HG02840 (cell line): ENCODE data around the gene RBM46.
"Not testable (repeated sequence)": the region's sequence is repeated elsewhere in the genome, so short reads cannot be mapped to it uniquely, and the experiment has no call there.

ENCODE experiments used
- ATAC-seq: cut with Tn5 transposase; IDR thresholded peaks from one replicate; pipeline ENCODE4 v1.9.1; 2021; ENCODE audit warnings: mild to moderate bottlenecking, moderate library complexity, moderate number of reproducible peaks; ENCODE audit not compliant: unreplicated experiment, low FRiP score

Gene RBM46

GRCh38 chr4:154836513-154836912, 55.4 kb downstream of the RBM46 start:
- no peak for ATAC-seq

GRCh38 chr4:154838155-154838554, 57.1 kb downstream of the RBM46 start:
- no peak for ATAC-seq

DNA sequence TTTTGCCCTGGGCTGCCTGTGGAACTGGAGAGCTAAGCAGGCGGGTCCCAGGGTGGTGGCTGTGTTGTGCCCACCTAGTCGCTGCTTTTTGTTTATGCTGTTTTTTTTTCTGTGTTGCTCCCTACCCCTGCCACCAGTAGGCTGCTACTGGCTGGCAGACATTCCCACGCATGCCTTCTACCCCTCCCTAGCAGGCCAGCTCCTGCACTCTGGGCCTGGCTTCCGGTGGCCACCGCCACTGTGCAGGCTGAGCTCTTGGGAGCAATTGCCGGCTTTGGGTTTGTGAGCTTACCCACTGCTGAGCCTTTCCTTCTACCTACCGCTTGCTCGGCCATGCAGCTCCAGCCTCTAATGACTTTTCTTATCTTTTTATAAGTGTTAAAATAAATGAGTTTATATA, 57.6 kb downstream of the RBM46 start:
- ATAC-seq: no peak

DNA sequence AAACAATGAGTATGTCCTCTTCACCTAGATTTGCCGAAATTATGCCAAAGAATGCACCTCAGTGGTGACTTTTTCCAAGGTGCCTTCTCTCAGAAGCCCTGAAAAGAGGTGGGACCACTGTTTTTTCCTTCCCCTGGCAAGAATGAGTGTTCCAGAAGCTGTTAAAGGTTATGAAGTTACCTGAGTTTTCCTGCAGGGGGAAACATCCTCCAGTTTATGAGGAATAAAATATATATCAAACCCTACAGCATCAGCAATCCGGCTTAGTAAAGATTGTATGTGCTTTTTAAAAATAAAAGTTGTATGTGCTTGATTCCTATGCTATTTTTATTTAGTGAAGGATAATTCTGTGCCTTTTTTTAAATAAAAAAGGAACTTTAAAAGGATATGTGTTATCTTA, 73.3 kb downstream of the RBM46 start:
- ATAC-seq: no peak

DNA sequence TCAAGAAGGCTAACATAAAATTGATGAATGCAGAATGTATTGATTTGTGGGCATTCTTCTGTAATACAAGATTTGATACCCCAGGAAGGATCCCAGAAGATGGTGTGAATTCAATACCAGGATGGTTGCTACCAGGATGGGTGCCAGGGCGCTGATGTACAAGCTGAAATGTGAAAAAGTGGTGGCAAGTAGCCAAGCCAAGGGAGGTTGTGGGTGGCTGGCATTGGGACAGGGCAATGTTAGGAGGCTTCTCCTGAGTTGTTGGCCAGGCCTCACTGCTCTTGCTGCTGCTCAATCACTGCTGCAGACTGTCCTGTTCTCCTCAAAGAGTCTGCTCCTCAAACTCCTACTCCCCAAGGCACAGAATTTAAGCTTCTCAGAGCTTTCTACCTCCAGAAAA, 77.1 kb downstream of the RBM46 start:
- no peak for ATAC-seq

DNA sequence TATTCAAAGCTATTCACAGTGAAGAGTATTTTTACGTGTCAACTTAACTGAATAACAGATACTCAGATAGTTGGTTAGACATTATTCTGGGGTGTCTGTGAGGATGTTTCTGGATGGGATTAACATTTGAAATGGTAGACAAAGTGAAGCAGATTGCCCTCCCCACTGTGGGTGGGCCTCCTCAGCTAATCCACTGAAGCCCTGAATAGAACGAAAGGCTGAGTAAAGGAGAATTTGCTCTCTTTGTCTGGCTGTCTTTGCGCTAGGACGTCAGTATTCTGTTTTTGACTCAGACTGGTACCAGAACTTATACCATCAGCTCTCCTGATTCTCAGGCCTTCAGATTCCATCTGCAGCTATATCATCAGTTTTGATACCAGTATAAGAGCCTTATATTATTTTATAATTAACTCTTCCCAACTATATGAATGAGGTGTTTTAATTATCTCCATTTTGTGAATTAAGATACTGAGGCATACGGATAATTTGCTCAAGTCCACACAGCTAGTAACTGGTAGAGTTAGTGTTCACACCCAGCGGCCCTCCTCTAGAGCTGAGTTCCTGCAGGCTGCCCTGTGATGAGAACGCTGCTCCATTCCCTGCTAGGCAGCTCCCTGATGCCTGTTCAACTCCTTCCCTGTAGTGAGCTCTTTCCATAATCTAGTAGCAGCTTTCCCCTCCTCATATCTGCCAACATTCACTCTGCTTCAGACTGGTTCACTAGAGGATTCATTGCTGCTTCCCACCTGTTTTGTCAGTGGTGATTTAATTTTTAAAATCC, 87.5 kb downstream of the RBM46 start:
- ATAC-seq: no peak

GRCh38 chr4:154869301-154869700, 88.2 kb downstream of the RBM46 start:
- ATAC-seq: no peak

DNA sequence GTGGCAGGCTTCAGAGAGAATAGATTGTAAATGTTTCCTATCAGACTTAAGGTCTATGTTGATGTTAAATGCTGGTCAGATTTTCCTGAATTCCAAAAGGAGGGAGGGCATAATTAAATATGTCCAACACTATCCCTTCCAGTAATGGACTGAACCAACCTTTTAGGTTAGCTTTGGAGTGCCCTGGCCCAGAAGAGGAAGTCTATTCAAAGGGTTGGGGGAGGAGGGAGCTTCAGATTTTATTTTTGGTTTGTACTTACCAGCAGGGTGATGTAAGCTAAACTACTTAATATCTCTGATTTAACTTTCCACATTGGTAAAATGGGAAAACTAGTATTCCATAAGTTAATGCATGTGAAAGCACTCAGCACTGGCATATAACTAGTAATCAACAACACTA, 91.1 kb downstream of the RBM46 start:
- ATAC-seq: no peak

- ATAC-seq: not testable (repeated sequence)
Measured at GRCh38 chr4:154874049-154874448, 93.0 kb downstream of the RBM46 start.

DNA sequence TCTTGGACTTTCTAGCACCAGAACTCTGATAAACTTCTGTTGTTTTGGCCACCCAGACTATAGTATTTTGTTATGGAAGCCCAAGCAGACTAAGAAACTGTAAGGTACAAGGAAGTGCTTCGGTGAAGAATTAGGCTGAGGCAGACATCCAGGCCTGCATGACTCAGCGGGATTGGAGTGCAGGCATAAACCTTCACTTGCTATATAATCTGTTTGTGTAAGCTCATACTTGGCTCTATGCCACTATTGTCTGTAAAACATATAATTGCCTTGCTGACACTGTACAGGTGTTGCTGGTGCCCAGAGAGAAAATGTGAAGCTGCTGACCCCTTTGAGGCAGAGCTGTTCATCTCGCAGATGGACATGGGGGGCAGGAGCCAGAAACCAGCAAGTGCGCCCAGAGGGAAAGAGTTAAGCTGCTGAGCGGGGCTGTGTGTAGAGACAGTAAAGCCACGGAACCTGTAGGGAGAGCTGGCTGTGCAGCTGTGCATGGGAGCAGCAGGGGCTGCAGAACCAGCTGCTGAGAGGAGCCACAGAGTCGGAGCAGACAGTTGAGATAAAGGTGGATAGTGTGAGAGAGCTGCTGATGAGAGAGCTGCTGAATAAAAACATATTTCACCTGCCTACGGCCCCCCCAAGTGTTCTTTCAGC, 96.2 kb downstream of the RBM46 start:
- no peak for ATAC-seq
